HCT116 (cell line): Measurements from ENCODE around the gene OTOG. TPM values are rescaled to one million over a fixed set of nuclear protein-coding genes. Genes with fewer than 3 reads are reported as not detected.

Experiments used
- ATAC-seq: fragments of 200-7000 bp; cut with Tn5 transposase; 2 replicates; pipeline ENCODE4 v1.9.1; 2020; ENCODE audit warnings: mild to moderate bottlenecking, moderate library complexity
- BruUV-seq: library from RNA; stranded (reverse); fragments of 400-500 nt; replicated peaks from 2 replicates; lab custom pipeline; 2021; lab: Mats Ljungman, UMichigan
- CTCF ChIA-PET: fragments of 300-600 bp; sonication (Branson Sonifier 250); formaldehyde crosslinking; loops from one replicate; lab custom pipeline; 2021; ENCODE audit warnings: antibody characterized with exemption; lab: Charles Lee
- POLR2A ChIA-PET: fragments of 300-600, 350-600 bp; sonication (Branson Sonifier 250); formaldehyde crosslinking; loops from one replicate; lab custom pipeline; 2021; ENCODE audit warnings: antibody characterized with exemption; lab: Charles Lee
- RAD21 ChIA-PET, 2 experiments: fragments of 300-600 bp; sonication (Branson Sonifier 250); formaldehyde crosslinking; loops; one replicate each; lab custom pipeline; 2023; ENCODE audit warnings: low total read pairs in 2 of 2; ENCODE audit not compliant: uncharacterized antibody in 2 of 2, unreplicated experiment in 2 of 2, low non-redundant PET in 1 of 2; lab: Charles Lee
- DNase-seq: peaks from one replicate; pipeline ENCODE4 v3.0.0-alpha.2; 2010; ENCODE audit warnings: low read depth, low spot score
- H2AFZ ChIP-seq: fragments of 200-600 bp; shearing (Covaris generic), sonication (generic); 2 replicates; pipeline ENCODE4 v1.6.1; 2017; ENCODE audit warnings: low read depth, mixed run types, mixed read lengths, antibody characterized with exemption, low read length; ENCODE audit not compliant: poor library complexity, severe bottlenecking
- H3K27ac ChIP-seq: 2 replicates; pipeline ENCODE4 v1.5.1; 2012; ENCODE audit warnings: low read depth, low read length
- H3K27me3 ChIP-seq: fragments of 200-600 bp; sonication (generic); 2 replicates; pipeline ENCODE4 v1.6.1; 2016; ENCODE audit warnings: mixed run types, low read length, mixed read lengths; ENCODE audit not compliant: insufficient read depth
- H3K36me3 ChIP-seq, 2 experiments: fragments of 200-500 bp in 1 of 2; fragments of 200-600 bp in 1 of 2; sonication (Bioruptor generic) in 1 of 2; sonication (generic) in 1 of 2; 2 replicates each; pipeline versions ENCODE4 v1.5.1 to v1.6.1; 2014 to 2016; ENCODE audit warnings: low read length in 2 of 2, inconsistent platforms in 1 of 2, mixed read lengths in 1 of 2, mixed run types in 1 of 2; ENCODE audit not compliant: insufficient read depth in 2 of 2, control insufficient read depth in 1 of 2
- H3K4me1 ChIP-seq, 2 experiments: fragments of 200-600 bp in 1 of 2; sonication (generic) in 1 of 2; 2 replicates each; pipeline versions ENCODE4 v1.5.1 to v1.6.1; 2012 to 2017; ENCODE audit warnings: low read length in 2 of 2, inconsistent platforms in 1 of 2, mild to moderate bottlenecking in 1 of 2, mixed read lengths in 1 of 2, mixed run types in 1 of 2, moderate library complexity in 1 of 2; ENCODE audit not compliant: insufficient read depth in 2 of 2, control insufficient read depth in 1 of 2
- H3K4me2 ChIP-seq: fragments of 200-600 bp; sonication (generic); 2 replicates; pipeline ENCODE4 v1.6.1; 2017; ENCODE audit warnings: mixed run types, low read length, mixed read lengths
- H3K4me3 ChIP-seq, 2 experiments: fragments of 200-600 bp in 1 of 2; sonication (generic) in 1 of 2; replicated peaks in 1 of 2; 2 replicates each; pipeline ENCODE4 v1.5.1; 2011 to 2016; ENCODE audit warnings: low read length in 2 of 2, control low read depth in 1 of 2, low read depth in 1 of 2, mild to moderate bottlenecking in 1 of 2, mixed read lengths in 1 of 2, mixed run types in 1 of 2
- H3K79me2 ChIP-seq: fragments of 200-600 bp; sonication (generic); 2 replicates; pipeline ENCODE4 v1.6.1; 2017; ENCODE audit warnings: mild to moderate bottlenecking, mixed run types, low read length, moderate library complexity, mixed read lengths; ENCODE audit not compliant: insufficient read depth
- H3K9ac ChIP-seq: fragments of 200-600 bp; sonication (generic); 2 replicates; pipeline ENCODE4 v1.6.1; 2016; ENCODE audit warnings: low read length, mixed read lengths
- H3K9me2 ChIP-seq: fragments of 200-600 bp; sonication (generic), shearing (Covaris generic); 2 replicates; pipeline ENCODE4 v1.6.1; 2017; ENCODE audit warnings: mixed run types, mild to moderate bottlenecking, moderate library complexity; ENCODE audit not compliant: insufficient read depth
- H3K9me3 ChIP-seq, 2 experiments: fragments of 200-500 bp in 1 of 2; fragments of 200-600 bp in 1 of 2; sonication (Bioruptor generic) in 1 of 2; sonication (generic) in 1 of 2; 2 replicates each; pipeline ENCODE4 v1.6.1; 2014 to 2017; ENCODE audit warnings: low read length in 2 of 2, mixed read lengths in 2 of 2, inconsistent platforms in 1 of 2, low read depth in 1 of 2, mild to moderate bottlenecking in 1 of 2, mixed run types in 1 of 2, moderate library complexity in 1 of 2; ENCODE audit not compliant: control insufficient read depth in 1 of 2, insufficient read depth in 1 of 2
- H4K20me1 ChIP-seq: fragments of 200-600 bp; sonication (generic), shearing (Covaris generic); 2 replicates; pipeline ENCODE4 v1.6.1; 2017; ENCODE audit warnings: mixed run types, mild to moderate bottlenecking, moderate library complexity; ENCODE audit not compliant: insufficient read depth
- CBX3 ChIP-seq: IDR thresholded peaks from 2 replicates; pipeline ENCODE4 v1.6.1; 2012; ENCODE audit warnings: low read depth
- CEBPB ChIP-seq: IDR thresholded peaks from 2 replicates; pipeline ENCODE4 v1.6.1; 2012; ENCODE audit warnings: low read depth
- ELF1 ChIP-seq: IDR thresholded peaks from 2 replicates; pipeline ENCODE4 v1.6.1; 2012; ENCODE audit warnings: low read depth, borderline replicate concordance
- EZH2 ChIP-seq: fragments of 200-600 bp; sonication (generic); IDR thresholded peaks from 2 replicates; pipeline ENCODE4 v1.6.1; 2017; ENCODE audit warnings: antibody characterized with exemption, mixed run types
- FOSL1 ChIP-seq: IDR thresholded peaks from 2 replicates; pipeline ENCODE4 v1.6.1; 2012; ENCODE audit warnings: low read depth
- JUND ChIP-seq: IDR thresholded peaks from 2 replicates; pipeline ENCODE4 v1.6.1; 2012
- POLR2A ChIP-seq: IDR thresholded peaks from 2 replicates; pipeline ENCODE4 v1.7.0; 2011; ENCODE audit warnings: borderline replicate concordance; ENCODE audit not compliant: insufficient read depth, insufficient read length; ENCODE audit errors: extremely low read depth
- POLR2AphosphoS5 ChIP-seq: IDR thresholded peaks from 2 replicates; pipeline ENCODE4 v1.6.1; 2011; ENCODE audit warnings: mild to moderate bottlenecking, low read depth, low read length, moderate library complexity
- RAD21 ChIP-seq: IDR thresholded peaks from 2 replicates; pipeline ENCODE4 v1.6.1; 2012; ENCODE audit warnings: low read depth, mild to moderate bottlenecking
- SIN3A ChIP-seq: IDR thresholded peaks from 2 replicates; pipeline ENCODE4 v1.6.1; 2012; ENCODE audit warnings: low read depth
- SP1 ChIP-seq: IDR thresholded peaks from 2 replicates; pipeline ENCODE4 v1.6.1; 2012; ENCODE audit warnings: low read depth
- SRF ChIP-seq: IDR thresholded peaks from 2 replicates; pipeline ENCODE4 v1.6.1; 2012; ENCODE audit warnings: low read depth
- TCF7L2 ChIP-seq: IDR thresholded peaks from 2 replicates; pipeline ENCODE4 v1.7.0; 2011; ENCODE audit warnings: borderline replicate concordance, inconsistent platforms; ENCODE audit not compliant: insufficient read depth, insufficient read length; ENCODE audit errors: extremely low read depth
- YY1 ChIP-seq: IDR thresholded peaks from 2 replicates; pipeline ENCODE4 v1.6.1; 2011; ENCODE audit warnings: low read length, low read depth, moderate library complexity, mild to moderate bottlenecking; ENCODE audit not compliant: insufficient replicate concordance; ENCODE audit errors: extremely low read depth
- ZFX ChIP-seq: fragments of 450-650 bp; IDR thresholded peaks from 2 replicates; pipeline ENCODE4 v1.6.1; 2017
- ZNF274 ChIP-seq: fragments of 200-500 bp; sonication (Bioruptor generic); IDR thresholded peaks from 2 replicates; pipeline ENCODE4 v1.6.1; 2014; ENCODE audit warnings: mild to moderate bottlenecking, low read depth, low read length, inconsistent platforms
- intact Hi-C: fragments of 100-400 bp; cut with micrococcal nuclease; formaldehyde crosslinking; loops from 2 replicates; pipeline ENCODE4 v1.10.0; 2022
- total RNA-seq: library from RNA; stranded (reverse); gene quantifications from one replicate; pipeline ENCODE4 v1.2.1, GENCODE V29; 2021; ENCODE audit not compliant: unreplicated experiment
- TF ChIP-seq, protein P1 (sequence below): IDR thresholded peaks from 2 replicates; pipeline ENCODE4 v1.6.1; 2011; ENCODE audit warnings: mild to moderate bottlenecking, low read length, moderate library complexity; ENCODE audit not compliant: insufficient replicate concordance; ENCODE audit errors: extremely low read depth

The OTOG gene
- total RNA-seq, 1 experiment from 2014 or later = 0.07 TPM

DNA sequence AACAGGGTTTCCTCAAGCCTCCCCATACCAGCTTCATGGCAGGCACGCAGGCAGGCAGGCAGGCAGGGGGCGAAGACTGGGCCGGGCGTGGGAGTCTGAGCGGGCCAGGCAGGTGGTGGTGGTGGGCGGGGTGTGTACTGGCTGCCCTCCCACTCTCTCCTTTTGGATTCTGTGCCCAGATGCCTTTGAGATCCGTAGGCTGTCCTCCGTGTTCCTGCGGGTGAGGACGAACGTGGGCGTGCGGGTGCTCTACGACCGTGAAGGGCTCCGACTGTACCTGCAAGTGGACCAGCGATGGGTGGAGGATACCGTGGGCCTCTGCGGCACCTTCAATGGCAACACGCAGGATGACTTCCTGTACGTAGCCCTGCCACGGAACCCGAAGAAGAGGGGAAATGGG lies 23.0 kb downstream of the OTOG start:
- no peak overlapping the region for H3K9ac ChIP-seq
- no peaks in the 10 kb centered on the region; the same call in 1 of the 2 replicates for H3K27me3 ChIP-seq
- H3K36me3 ChIP-seq = no peaks in the 10 kb centered on the region
- no peaks in the 10 kb centered on the region for H4K20me1 ChIP-seq
- ChIA-PET CTCF (no interaction called here), POLR2A (no interaction called here), RAD21 (no interaction called here)
- no peak for ATAC-seq
- H3K27ac ChIP-seq = no peak overlapping the region
- DNase-seq = no peak
- no peaks in the 10 kb centered on the region for H3K9me3 ChIP-seq
- H3K4me2 ChIP-seq = no peak overlapping the region
- H3K9me2 ChIP-seq = no peaks in the 10 kb centered on the region
- H3K79me2 ChIP-seq = no peaks in the 10 kb centered on the region
- intact Hi-C loops = no loop called here
- H3K4me3 ChIP-seq = no peak overlapping the region
- TF ChIP-seq EZH2 (no peak), SIN3A (no peak), RAD21 (no peak), YY1 (no peak), ZNF274 (no peak)
- no peak overlapping the region for H2AFZ ChIP-seq
- no TSS peak for BruUV-seq
- no peaks in the 10 kb centered on the region for H3K4me1 ChIP-seq

DNA sequence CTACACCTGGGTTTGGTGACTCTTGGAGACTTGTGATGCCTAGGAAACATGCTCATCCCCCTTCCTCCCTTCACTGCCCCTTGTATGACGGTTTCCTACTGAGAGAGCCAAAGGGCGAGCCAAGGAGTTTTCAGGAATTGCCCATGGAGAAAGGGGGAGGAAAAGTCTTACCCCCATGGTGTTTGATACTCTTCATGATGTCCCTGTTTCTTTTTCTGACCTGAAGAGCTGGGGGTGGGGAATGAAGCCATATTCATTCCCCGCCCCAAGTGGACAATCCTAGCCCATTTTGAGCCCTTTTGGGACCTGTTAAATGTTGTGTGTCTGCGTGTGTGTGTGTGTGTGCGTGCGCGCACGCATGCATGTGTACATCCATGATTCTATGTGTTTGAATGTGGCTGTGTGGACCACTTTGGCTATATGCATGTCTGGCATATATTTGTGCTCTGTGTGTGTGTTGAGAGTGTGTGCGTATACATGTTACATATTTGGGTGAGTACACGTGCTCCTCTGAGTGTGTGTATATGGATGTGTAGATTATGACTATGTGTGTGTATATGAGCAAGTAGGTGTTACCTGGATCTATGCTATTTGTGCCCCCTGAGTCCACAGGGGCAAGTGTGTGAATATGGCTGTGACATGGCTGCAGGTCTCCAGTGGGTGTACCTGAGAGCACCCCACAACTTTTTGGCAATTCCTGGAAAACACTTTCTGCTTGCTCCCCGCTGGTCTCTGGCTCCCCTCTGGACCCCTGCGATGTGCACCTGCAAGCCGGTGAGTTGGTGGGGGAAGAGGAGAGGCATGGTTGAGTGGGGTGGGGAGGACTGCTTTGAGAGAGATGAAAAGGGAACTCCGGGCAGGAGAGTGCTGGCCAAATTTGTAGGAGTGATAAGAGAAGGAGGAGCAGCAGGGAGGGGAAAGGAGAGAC lies 24.6 kb downstream of the OTOG start:
- H3K27ac ChIP-seq = no peak overlapping the region
- no peak for ATAC-seq
- no peak overlapping the region for H3K9ac ChIP-seq
- no peaks in the 10 kb centered on the region for H3K9me3 ChIP-seq
- intact Hi-C loops = no loop called here
- ChIA-PET RAD21 (no interaction called here), POLR2A (no interaction called here), CTCF (no interaction called here)
- no peaks in the 10 kb centered on the region for H3K4me1 ChIP-seq
- no peaks in the 10 kb centered on the region for H3K36me3 ChIP-seq
- H3K9me2 ChIP-seq = no peaks in the 10 kb centered on the region
- DNase-seq = no peak
- no peaks in the 10 kb centered on the region for H4K20me1 ChIP-seq
- no peaks in the 10 kb centered on the region for H3K79me2 ChIP-seq
- H3K4me2 ChIP-seq = no peak overlapping the region
- H3K4me3 ChIP-seq = no peak overlapping the region
- no peak overlapping the region for H2AFZ ChIP-seq
- BruUV-seq = no TSS peak
- no peaks in the 10 kb centered on the region; the same call in 1 of the 2 replicates for H3K27me3 ChIP-seq
- no peak for TF ChIP-seq YY1
- no peak for TF ChIP-seq CEBPB
- no peak for TF ChIP-seq JUND
- TF ChIP-seq ZNF274 = no peak
- no peak for TF ChIP-seq POLR2A
- TF ChIP-seq, protein P1, sequence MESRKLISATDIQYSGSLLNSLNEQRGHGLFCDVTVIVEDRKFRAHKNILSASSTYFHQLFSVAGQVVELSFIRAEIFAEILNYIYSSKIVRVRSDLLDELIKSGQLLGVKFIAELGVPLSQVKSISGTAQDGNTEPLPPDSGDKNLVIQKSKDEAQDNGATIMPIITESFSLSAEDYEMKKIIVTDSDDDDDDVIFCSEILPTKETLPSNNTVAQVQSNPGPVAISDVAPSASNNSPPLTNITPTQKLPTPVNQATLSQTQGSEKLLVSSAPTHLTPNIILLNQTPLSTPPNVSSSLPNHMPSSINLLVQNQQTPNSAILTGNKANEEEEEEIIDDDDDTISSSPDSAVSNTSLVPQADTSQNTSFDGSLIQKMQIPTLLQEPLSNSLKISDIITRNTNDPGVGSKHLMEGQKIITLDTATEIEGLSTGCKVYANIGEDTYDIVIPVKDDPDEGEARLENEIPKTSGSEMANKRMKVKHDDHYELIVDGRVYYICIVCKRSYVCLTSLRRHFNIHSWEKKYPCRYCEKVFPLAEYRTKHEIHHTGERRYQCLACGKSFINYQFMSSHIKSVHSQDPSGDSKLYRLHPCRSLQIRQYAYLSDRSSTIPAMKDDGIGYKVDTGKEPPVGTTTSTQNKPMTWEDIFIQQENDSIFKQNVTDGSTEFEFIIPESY = no peak
- no peak for TF ChIP-seq ELF1
- TF ChIP-seq SRF = no peak
- TF ChIP-seq POLR2AphosphoS5 = no peak
- no peak for TF ChIP-seq TCF7L2
- no peak for TF ChIP-seq ZFX
- TF ChIP-seq FOSL1 = no peak
- no peak for TF ChIP-seq SP1
- TF ChIP-seq RAD21 = no peak
- no peak for TF ChIP-seq CBX3
- TF ChIP-seq SIN3A = no peak
